Measurements from ENCODE around the gene HSPA12B. TPM values are rescaled to one million over a fixed set of nuclear protein-coding genes. Genes with fewer than 3 reads are reported as not detected.
A peak's percentile ranks its signal among the peaks of the same experiment; 100 is the strongest.

HSPA12B gene
- total RNA-seq, 1 donor from 2014 or later: 14.6 TPM

- H3K27me3 ChIP-seq (ENCODE audit: control insufficient read depth in 3 of 3, insufficient read depth in 3 of 3, low read length in 3 of 3): no peaks in the 10 kb centered on the region
- H3K27ac ChIP-seq (ENCODE audit: low read depth, low read length): peak overlapping the region; percentile 96
- H3K9me3 ChIP-seq (ENCODE audit: control insufficient read depth in 3 of 3, low read length in 3 of 3): no peaks in the 10 kb centered on the region
- H3K9ac ChIP-seq (ENCODE audit: low read depth in 1 of 3, low read length in 3 of 3): peak overlapping the region; percentile 78 to 96 (median 89)
- H3K4me1 ChIP-seq (ENCODE audit: control insufficient read depth in 3 of 3, insufficient read depth in 3 of 3, low read length in 3 of 3): peaks cover 8 to 27% (median 15%) of the 10 kb centered on the region in 3 donors
- peak overlapping the region; percentile 91 to 94 (median 91) for H3K4me3 ChIP-seq (ENCODE audit: low read length in 3 of 3)
- peaks cover 0 to 2% (median 0%) of the 10 kb centered on the region in 3 donors for H3K36me3 ChIP-seq (ENCODE audit: control insufficient read depth in 3 of 3, insufficient read depth in 3 of 3, low read length in 3 of 3)
Observed at GRCh38 chr20:3794701-3795420, 62.4 kb downstream of the HSPA12B start.

GRCh38 chr20:3795511-3796468, 63.3 kb downstream of the HSPA12B start, which contains the start of gene CDC25B:
Gene CDC25B, plus strand, starts transcription at chr20:3796310. Its CDS starts 222 bp downstream, at chr20:3796532.
- peaks cover 8 to 27% (median 15%) of the 10 kb centered on the region in 3 donors for H3K4me1 ChIP-seq (ENCODE audit: control insufficient read depth in 3 of 3, insufficient read depth in 3 of 3, low read length in 3 of 3)

GRCh38 chr20:3796477-3797225, 64.2 kb downstream of the HSPA12B start:
- Histone ChIP-seq H3K27me3 (ENCODE audit: control insufficient read depth in 3 of 3, insufficient read depth in 3 of 3, low read length in 3 of 3) (no peaks in the 10 kb centered on the region), H3K9me3 (ENCODE audit: control insufficient read depth in 3 of 3, low read length in 3 of 3) (no peaks in the 10 kb centered on the region), H3K36me3 (ENCODE audit: control insufficient read depth in 3 of 3, insufficient read depth in 3 of 3, low read length in 3 of 3) (peaks cover 8 to 9% (median 8%) of the 10 kb centered on the region in 3 donors), H3K4me1 (ENCODE audit: control insufficient read depth in 3 of 3, insufficient read depth in 3 of 3, low read length in 3 of 3) (peaks cover 8 to 27% (median 15%) of the 10 kb centered on the region in 3 donors), H3K27ac (ENCODE audit: low read depth, low read length) (no peak overlapping the region), H3K4me3 (ENCODE audit: low read length in 3 of 3) (peak overlapping the region; percentile 54 to 69 (median 56)), H3K9ac (ENCODE audit: low read depth in 1 of 3, low read length in 3 of 3) (peak overlapping the region; percentile 51 to 66 (median 56))

More at GRCh38 chr20:3795511-3796468, 63.3 kb downstream of the HSPA12B start, which contains the start of gene CDC25B:
- Histone ChIP-seq H3K4me3 (ENCODE audit: low read length in 3 of 3) (peak within 1 kb of the TSS; percentile 91 to 94 (median 91)), H3K27ac (ENCODE audit: low read depth, low read length) (peak within 1 kb of the TSS; percentile 96), H3K9me3 (ENCODE audit: control insufficient read depth in 3 of 3, low read length in 3 of 3) (no peaks in the 10 kb centered on the region), H3K9ac (ENCODE audit: low read depth in 1 of 3, low read length in 3 of 3) (peak within 1 kb of the TSS; percentile 78 to 96 (median 89)), H3K27me3 (ENCODE audit: control insufficient read depth in 3 of 3, insufficient read depth in 3 of 3, low read length in 3 of 3) (no peaks in the 10 kb centered on the region), H3K36me3 (ENCODE audit: control insufficient read depth in 3 of 3, insufficient read depth in 3 of 3, low read length in 3 of 3) (peaks cover 4 to 7% (median 6%) of the 10 kb centered on the region in 3 donors)

- Histone ChIP-seq H3K9ac (ENCODE audit: low read depth in 1 of 3, low read length in 3 of 3) (peak overlapping the region in 1 of 3 donors; percentile 66), H3K4me3 (ENCODE audit: low read length in 3 of 3) (peak overlapping the region; percentile 54 to 69 (median 56)), H3K27ac (ENCODE audit: low read depth, low read length) (no peak overlapping the region), H3K9me3 (ENCODE audit: control insufficient read depth in 3 of 3, low read length in 3 of 3) (no peaks in the 10 kb centered on the region), H3K36me3 (ENCODE audit: control insufficient read depth in 3 of 3, insufficient read depth in 3 of 3, low read length in 3 of 3) (peaks cover 9 to 14% (median 10%) of the 10 kb centered on the region in 3 donors), H3K4me1 (ENCODE audit: control insufficient read depth in 3 of 3, insufficient read depth in 3 of 3, low read length in 3 of 3) (peaks cover 8 to 27% (median 15%) of the 10 kb centered on the region in 3 donors), H3K27me3 (ENCODE audit: control insufficient read depth in 3 of 3, insufficient read depth in 3 of 3, low read length in 3 of 3) (no peaks in the 10 kb centered on the region)
Observed at GRCh38 chr20:3797226-3797545, 64.7 kb downstream of the HSPA12B start.

- Histone ChIP-seq H3K9me3 (ENCODE audit: control insufficient read depth in 3 of 3, low read length in 3 of 3) (no peaks in the 10 kb centered on the region), H3K27me3 (ENCODE audit: control insufficient read depth in 3 of 3, insufficient read depth in 3 of 3, low read length in 3 of 3) (no peaks in the 10 kb centered on the region), H3K4me1 (ENCODE audit: control insufficient read depth in 3 of 3, insufficient read depth in 3 of 3, low read length in 3 of 3) (peaks cover 8 to 27% (median 15%) of the 10 kb centered on the region in 3 donors), H3K9ac (ENCODE audit: low read depth in 1 of 3, low read length in 3 of 3) (peak overlapping the region in 1 of 3 donors; percentile 66), H3K27ac (ENCODE audit: low read depth, low read length) (peak overlapping the region; percentile 12), H3K36me3 (ENCODE audit: control insufficient read depth in 3 of 3, insufficient read depth in 3 of 3, low read length in 3 of 3) (peaks cover 10 to 20% (median 12%) of the 10 kb centered on the region in 3 donors), H3K4me3 (ENCODE audit: low read length in 3 of 3) (peak overlapping the region; percentile 6 to 69 (median 56))
Observed at GRCh38 chr20:3797592-3798372, 65.3 kb downstream of the HSPA12B start.

DNA sequence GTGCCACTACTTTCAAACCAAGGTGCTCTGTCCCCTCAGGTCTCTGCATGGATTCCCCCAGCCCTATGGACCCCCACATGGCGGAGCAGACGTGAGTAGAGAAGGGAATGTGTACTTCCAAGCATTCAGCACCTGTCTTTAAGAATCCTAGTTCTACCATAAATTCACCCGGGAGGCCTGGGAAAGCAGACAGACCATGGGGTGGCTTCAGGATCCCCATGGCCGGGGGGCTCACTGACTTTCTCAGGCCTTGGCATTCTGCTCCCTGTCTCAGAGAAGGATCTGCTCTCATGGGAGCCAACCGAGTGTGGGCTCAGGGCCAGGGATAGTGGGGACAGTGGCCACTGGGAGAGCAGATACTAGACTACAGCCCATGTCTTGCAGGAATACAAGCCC, 65.9 kb downstream of the HSPA12B start:
- Histone ChIP-seq H3K36me3 (ENCODE audit: control insufficient read depth in 3 of 3, insufficient read depth in 3 of 3, low read length in 3 of 3) (peaks cover 10 to 25% (median 16%) of the 10 kb centered on the region in 3 donors), H3K27ac (ENCODE audit: low read depth, low read length) (peak overlapping the region; percentile 12), H3K4me1 (ENCODE audit: control insufficient read depth in 3 of 3, insufficient read depth in 3 of 3, low read length in 3 of 3) (peaks cover 8 to 27% (median 15%) of the 10 kb centered on the region in 3 donors), H3K27me3 (ENCODE audit: control insufficient read depth in 3 of 3, insufficient read depth in 3 of 3, low read length in 3 of 3) (no peaks in the 10 kb centered on the region), H3K4me3 (ENCODE audit: low read length in 3 of 3) (no peak overlapping the region), H3K9ac (ENCODE audit: low read depth in 1 of 3, low read length in 3 of 3) (peak overlapping the region in 1 of 3 donors; percentile 16), H3K9me3 (ENCODE audit: control insufficient read depth in 3 of 3, low read length in 3 of 3) (no peaks in the 10 kb centered on the region)

GRCh38 chr20:3798908-3799248, 66.4 kb downstream of the HSPA12B start:
- H3K9ac ChIP-seq (ENCODE audit: low read depth in 1 of 3, low read length in 3 of 3): peak overlapping the region in 1 of 3 donors; percentile 54
- H3K4me3 ChIP-seq (ENCODE audit: low read length in 3 of 3): no peak overlapping the region
- no peaks in the 10 kb centered on the region for H3K9me3 ChIP-seq (ENCODE audit: control insufficient read depth in 3 of 3, low read length in 3 of 3)
- H3K27ac ChIP-seq (ENCODE audit: low read depth, low read length): peak overlapping the region; percentile 12
- peaks cover 10 to 30% (median 16%) of the 10 kb centered on the region in 3 donors for H3K36me3 ChIP-seq (ENCODE audit: control insufficient read depth in 3 of 3, insufficient read depth in 3 of 3, low read length in 3 of 3)
- no peaks in the 10 kb centered on the region for H3K27me3 ChIP-seq (ENCODE audit: control insufficient read depth in 3 of 3, insufficient read depth in 3 of 3, low read length in 3 of 3)
- H3K4me1 ChIP-seq (ENCODE audit: control insufficient read depth in 3 of 3, insufficient read depth in 3 of 3, low read length in 3 of 3): peaks cover 8 to 27% (median 15%) of the 10 kb centered on the region in 3 donors

GRCh38 chr20:3800256-3800877, 67.9 kb downstream of the HSPA12B start:
- peaks cover 8 to 27% (median 13%) of the 10 kb centered on the region in 3 donors for H3K4me1 ChIP-seq (ENCODE audit: control insufficient read depth in 3 of 3, insufficient read depth in 3 of 3, low read length in 3 of 3)
- no peak overlapping the region for H3K27ac ChIP-seq (ENCODE audit: low read depth, low read length)
- peaks cover 16 to 36% (median 18%) of the 10 kb centered on the region in 3 donors for H3K36me3 ChIP-seq (ENCODE audit: control insufficient read depth in 3 of 3, insufficient read depth in 3 of 3, low read length in 3 of 3)

More at GRCh38 chr20:3800256-3800877, 67.9 kb downstream of the HSPA12B start:
- Histone ChIP-seq H3K9ac (ENCODE audit: low read depth in 1 of 3, low read length in 3 of 3) (peak overlapping the region in 1 of 3 donors; percentile 51), H3K27me3 (ENCODE audit: control insufficient read depth in 3 of 3, insufficient read depth in 3 of 3, low read length in 3 of 3) (no peaks in the 10 kb centered on the region), H3K4me3 (ENCODE audit: low read length in 3 of 3) (no peak overlapping the region), H3K9me3 (ENCODE audit: control insufficient read depth in 3 of 3, low read length in 3 of 3) (no peaks in the 10 kb centered on the region)
